Endothelial cell (in vitro differentiated cells): ENCODE measurements around the gene C6orf136. TPM values are rescaled to one million over a fixed set of nuclear protein-coding genes. Genes with fewer than 3 reads are reported as not detected.
"Not testable (repeated sequence)": the region's sequence is repeated elsewhere in the genome, so short reads cannot be mapped to it uniquely, and the experiment has no call there.

Experiments
- DNase-seq: peaks from one replicate; pipeline ENCODE4 v3.0.0; 2021; ENCODE audit warnings: low spot score
- H3K27ac Mint-ChIP-seq: one replicate; pipeline ENCODE4 v1.8.0; 2021; ENCODE audit warnings: mixed read lengths, inconsistent platforms; ENCODE audit not compliant: unreplicated experiment
- H3K27me3 Mint-ChIP-seq: one replicate; pipeline ENCODE4 v1.8.0; 2021; ENCODE audit warnings: mild to moderate bottlenecking, moderate library complexity, mixed read lengths, inconsistent platforms; ENCODE audit not compliant: unreplicated experiment
- H3K36me3 Mint-ChIP-seq: one replicate; pipeline ENCODE4 v1.8.0; 2021; ENCODE audit warnings: mild to moderate bottlenecking, low read depth, mixed read lengths, inconsistent platforms; ENCODE audit not compliant: unreplicated experiment
- H3K4me1 Mint-ChIP-seq: one replicate; pipeline ENCODE4 v1.8.0; 2021; ENCODE audit warnings: mild to moderate bottlenecking, mixed read lengths, inconsistent platforms; ENCODE audit not compliant: unreplicated experiment
- H3K4me3 Mint-ChIP-seq: one replicate; pipeline ENCODE4 v1.8.0; 2021; ENCODE audit warnings: mild to moderate bottlenecking, mixed read lengths, inconsistent platforms; ENCODE audit not compliant: unreplicated experiment
- H3K9me3 Mint-ChIP-seq: one replicate; pipeline ENCODE4 v1.8.0; 2021; ENCODE audit warnings: mixed read lengths, inconsistent platforms; ENCODE audit not compliant: unreplicated experiment
- CTCF ChIP-seq: fragments of 200-600 bp; sonication (generic); IDR thresholded peaks from one replicate; pipeline ENCODE4 v1.5.0; 2021; ENCODE audit warnings: antibody characterized with exemption; ENCODE audit not compliant: unreplicated experiment
- long read RNA-seq: library from polyadenylated mRNA; unstranded; transcript quantifications from one replicate; pipeline ENCODE4 v2.0.0, GENCODE V29; 2020; ENCODE audit not compliant: unreplicated experiment
- total RNA-seq: library from RNA; stranded (reverse); fragmentation: NEBNext Ultra II Directional; extraction: Animal tissue kit (Norgen Biotek cat#: 25700); gene quantifications from one replicate; pipeline ENCODE4 v1.2.1, GENCODE V29; 2021; ENCODE audit not compliant: unreplicated experiment

The C6orf136 gene, protein sequence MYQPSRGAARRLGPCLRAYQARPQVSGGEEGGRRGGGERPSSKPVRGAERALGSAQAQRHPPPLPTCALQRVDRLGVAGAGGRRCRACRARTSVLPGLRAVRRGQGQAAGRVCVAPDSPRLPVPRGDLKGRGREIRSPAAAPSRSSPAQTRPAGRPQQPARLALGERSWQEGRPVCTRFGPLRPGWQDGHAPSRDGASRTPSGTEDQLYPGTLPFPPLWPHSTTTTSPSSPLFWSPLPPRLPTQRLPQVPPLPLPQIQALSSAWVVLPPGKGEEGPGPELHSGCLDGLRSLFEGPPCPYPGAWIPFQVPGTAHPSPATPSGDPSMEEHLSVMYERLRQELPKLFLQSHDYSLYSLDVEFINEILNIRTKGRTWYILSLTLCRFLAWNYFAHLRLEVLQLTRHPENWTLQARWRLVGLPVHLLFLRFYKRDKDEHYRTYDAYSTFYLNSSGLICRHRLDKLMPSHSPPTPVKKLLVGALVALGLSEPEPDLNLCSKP
- 15.1 TPM for total RNA-seq
- long read RNA-seq, partial matches to known transcripts, result 1 of 4 reads
- long read RNA-seq, other reads (novel, unspliced or antisense), result 1 of 4 reads

- H3K4me1 Mint-ChIP-seq, result peaks cover 48% of the 10 kb centered on the region
- H3K4me3 Mint-ChIP-seq, result peak within 1 kb of the TSS; percentile 93
- H3K27me3 Mint-ChIP-seq, result peaks cover 7% of the 10 kb centered on the region
- peak within 1 kb of the TSS; percentile 92 for H3K27ac Mint-ChIP-seq
- H3K9me3 Mint-ChIP-seq, result no peaks in the 10 kb centered on the region
- peak; percentile 87 for DNase-seq
- peaks cover 31% of the 10 kb centered on the region for H3K36me3 Mint-ChIP-seq
- TF ChIP-seq CTCF, result no peak
Observed at GRCh38 chr6:30646450-30647241, at the start of gene C6orf136. TSS of gene C6orf136 (plus strand) at chr6:30647133. CDS start at chr6:30647232, 99 bp downstream.

DNA sequence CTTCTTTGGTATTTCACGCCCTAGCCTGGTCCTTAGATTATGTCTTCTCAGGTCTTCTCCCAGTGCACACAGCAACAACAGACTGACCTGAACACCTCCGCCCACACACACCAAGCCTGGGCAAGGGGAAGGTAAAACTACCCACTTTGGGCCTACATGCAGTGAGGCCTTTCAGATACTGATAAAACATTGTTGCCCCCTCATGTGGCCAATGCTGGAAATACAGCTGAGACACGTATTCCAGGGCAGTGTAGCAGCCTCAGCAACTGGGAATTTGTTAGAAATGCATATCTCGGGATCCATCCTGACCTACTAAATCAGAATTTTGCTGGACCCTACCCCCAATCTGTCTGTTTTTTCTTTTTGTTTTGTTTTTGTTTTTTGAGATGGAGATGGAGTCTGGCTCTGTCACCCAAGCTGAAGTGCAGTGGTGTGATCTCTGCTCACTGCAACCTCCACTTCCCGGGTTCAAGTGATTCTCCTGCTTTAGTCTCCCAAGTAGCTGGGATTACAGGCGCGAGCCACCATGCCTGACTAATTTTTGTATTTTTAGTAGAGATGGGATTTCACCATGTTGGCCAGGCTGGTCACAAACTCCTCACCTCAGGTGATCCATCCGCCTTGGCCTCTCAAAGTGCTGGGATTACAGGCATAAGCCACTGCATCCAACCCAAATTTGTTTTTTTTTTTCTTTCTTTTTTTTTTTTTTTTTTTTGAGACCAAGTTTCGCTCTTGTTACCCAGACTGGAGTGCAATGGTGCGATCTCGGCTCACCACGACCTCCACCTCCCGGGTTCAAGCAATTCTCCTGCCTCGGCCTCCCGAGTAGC, 49.4 kb upstream of the C6orf136 start:
- peak overlapping the region; percentile 40 for H3K27ac Mint-ChIP-seq
- peak; percentile 78 for TF ChIP-seq CTCF

DNA sequence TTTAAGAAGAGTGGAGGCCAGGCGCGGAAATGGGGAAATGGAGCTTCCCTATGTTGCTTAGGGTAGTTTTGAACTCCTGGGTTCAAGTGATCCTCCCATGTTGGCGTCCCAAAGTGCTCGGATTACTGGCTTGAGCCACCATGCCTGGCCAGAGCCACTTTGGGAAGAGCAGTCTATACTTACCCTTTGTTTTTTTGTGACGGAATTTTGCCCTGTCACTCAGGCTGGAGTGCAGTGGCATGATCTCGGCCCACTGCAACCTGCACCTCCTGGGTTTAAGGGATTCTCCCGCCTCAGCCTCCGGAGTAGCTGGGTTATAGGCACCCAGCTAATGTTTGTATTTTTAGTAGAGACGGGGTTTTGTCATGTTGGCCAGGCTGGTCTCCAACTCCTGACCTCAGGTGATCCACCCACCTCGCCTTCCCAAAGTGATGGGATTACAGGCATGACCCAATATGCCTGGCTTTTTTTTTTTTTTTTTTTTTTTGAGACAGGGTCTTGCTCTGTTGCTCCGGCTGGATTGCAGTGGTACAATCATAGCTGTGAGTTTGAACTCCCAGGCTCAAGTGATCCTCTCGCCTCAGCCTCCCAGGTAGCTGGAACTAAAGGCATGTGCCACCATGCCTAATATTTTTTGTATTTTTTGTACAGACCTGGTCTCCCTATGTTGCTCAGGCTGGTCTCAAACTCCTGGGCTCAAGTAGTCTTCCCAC, 47.9 kb upstream of the C6orf136 start:
- Mint-ChIP-seq H3K36me3 (peaks cover 25% of the 10 kb centered on the region), H3K4me1 (peaks cover 30% of the 10 kb centered on the region), H3K27ac (peak overlapping the region; percentile 82), H3K9me3 (no peaks in the 10 kb centered on the region), H3K27me3 (peaks cover 17% of the 10 kb centered on the region), H3K4me3 (no peak overlapping the region)
- no peak for TF ChIP-seq CTCF
- DNase-seq, result no peak

More for the DNA sequence above, 49.4 kb upstream of the C6orf136 start:
- peaks cover 25% of the 10 kb centered on the region for H3K4me1 Mint-ChIP-seq
- H3K9me3 Mint-ChIP-seq, H3K4me3 Mint-ChIP-seq: not testable (repeated sequence)
- H3K36me3 Mint-ChIP-seq, result peaks cover 13% of the 10 kb centered on the region
- peak; percentile 89 for DNase-seq
- peaks cover 17% of the 10 kb centered on the region for H3K27me3 Mint-ChIP-seq

DNA sequence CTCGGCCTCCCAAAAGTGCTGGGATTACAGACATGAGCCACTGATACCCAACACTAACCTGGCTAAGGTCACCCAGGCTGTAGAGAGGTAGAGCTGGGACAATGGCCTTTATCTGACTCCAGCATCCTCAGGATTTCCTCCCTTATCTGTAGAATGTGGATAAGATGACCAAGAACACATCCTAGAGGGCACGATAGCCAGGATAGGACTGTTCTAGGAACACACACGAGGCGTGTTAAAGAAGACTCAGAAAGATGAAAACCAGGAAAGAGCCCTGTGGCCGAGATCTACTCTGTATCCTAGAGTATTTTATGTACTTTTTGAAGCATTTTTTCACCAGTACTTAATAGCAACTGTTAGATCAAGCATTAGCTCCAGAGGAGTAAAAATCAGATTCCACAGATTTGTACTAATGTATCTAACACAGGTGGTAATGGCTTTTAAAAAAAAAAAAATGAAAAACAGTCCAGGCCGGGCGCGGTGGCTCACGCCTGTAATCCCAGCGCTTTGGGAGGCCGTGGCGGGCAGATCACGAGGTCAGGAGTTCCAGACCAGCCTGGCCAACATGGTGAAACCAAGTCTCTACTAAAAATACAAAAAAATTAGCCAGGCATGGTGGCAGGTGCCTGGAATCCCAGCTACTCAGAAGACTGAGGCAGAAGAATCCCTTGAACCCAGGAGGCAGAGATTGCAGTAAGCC, 47.2 kb upstream of the C6orf136 start:
- no peak for TF ChIP-seq CTCF
- H3K36me3 Mint-ChIP-seq, result peaks cover 32% of the 10 kb centered on the region
- H3K4me1 Mint-ChIP-seq, result peaks cover 36% of the 10 kb centered on the region
- peaks cover 21% of the 10 kb centered on the region for H3K27me3 Mint-ChIP-seq
- H3K9me3 Mint-ChIP-seq, result no peaks in the 10 kb centered on the region
- peak overlapping the region; percentile 45 for H3K4me3 Mint-ChIP-seq
- DNase-seq, result peak; percentile 25
- peak overlapping the region; percentile 82 for H3K27ac Mint-ChIP-seq
